PC-3 (cell line): ENCODE results near the gene RENBP. TPM values are rescaled to one million over a fixed set of nuclear protein-coding genes. Genes with fewer than 3 reads are reported as not detected.
A peak's percentile ranks its signal among the peaks of the same experiment; 100 is the strongest.

Experiments
- ATAC-seq: fragments of 200-7000 bp; cut with Tn5 transposase; 2 replicates; pipeline ENCODE4 v1.9.1; 2020; ENCODE audit warnings: mild to moderate bottlenecking, moderate library complexity
- BruUV-seq: library from RNA; stranded (reverse); fragments of 400-500 nt; replicated peaks from 2 replicates; lab custom pipeline; 2021; lab: Mats Ljungman, UMichigan
- CTCF ChIA-PET: fragments of 300-600 bp; sonication (Branson Sonifier 250); formaldehyde crosslinking; loops from one replicate; lab custom pipeline; 2022; ENCODE audit warnings: antibody characterized with exemption; lab: Charles Lee
- POLR2A ChIA-PET: fragments of 300-600 bp; sonication (Branson Sonifier 250); formaldehyde crosslinking; loops from one replicate; lab custom pipeline; 2022; ENCODE audit warnings: antibody characterized with exemption; ENCODE audit not compliant: unreplicated experiment; lab: Charles Lee
- DNase-seq: peaks from one replicate; pipeline ENCODE4 v3.0.0-alpha.2; 2015
- H2AFZ ChIP-seq: fragments of 300-600 bp; sonication (generic); 2 replicates; pipeline ENCODE4 v1.6.0; 2016; ENCODE audit warnings: antibody characterized with exemption, low read length
- H3F3A ChIP-seq: fragments of 300-600 bp; sonication (generic); one replicate; pipeline ENCODE4 v1.6.0; 2017; ENCODE audit warnings: antibody characterized with exemption, low read length, control low read depth, mild to moderate bottlenecking; ENCODE audit not compliant: unreplicated experiment
- H3K27ac ChIP-seq: fragments of 300-600 bp; sonication (generic); 2 replicates; pipeline ENCODE4 v1.5.1; 2016; ENCODE audit warnings: mild to moderate bottlenecking, low read length
- H3K27me3 ChIP-seq: fragments of 300-600 bp; sonication (generic); 2 replicates; pipeline ENCODE4 v1.6.1; 2016; ENCODE audit warnings: low read length, mixed read lengths
- H3K36me3 ChIP-seq: fragments of 300-600 bp; sonication (generic); 2 replicates; pipeline ENCODE4 v1.6.1; 2016; ENCODE audit warnings: low read depth, mixed run types, low read length, mixed read lengths
- H3K4me1 ChIP-seq: fragments of 300-600 bp; sonication (generic); 2 replicates; pipeline ENCODE4 v1.5.1; 2016; ENCODE audit warnings: low read length; ENCODE audit not compliant: insufficient read depth
- H3K4me2 ChIP-seq: fragments of 300-600 bp; sonication (generic); 2 replicates; pipeline ENCODE4 v1.6.0; 2016; ENCODE audit warnings: low read length
- H3K4me3 ChIP-seq: fragments of 300-600 bp; sonication (generic); 2 replicates; pipeline ENCODE4 v1.5.1; 2016; ENCODE audit warnings: mild to moderate bottlenecking, low read length, mixed read lengths
- H3K79me2 ChIP-seq: fragments of 300-600 bp; sonication (generic); 2 replicates; pipeline ENCODE4 v1.6.1; 2017; ENCODE audit warnings: low read length, mixed read lengths
- H3K9ac ChIP-seq: fragments of 300-600 bp; sonication (generic); 2 replicates; pipeline ENCODE4 v1.6.0; 2016; ENCODE audit warnings: mild to moderate bottlenecking, low read length
- H3K9me2 ChIP-seq: fragments of 300-600 bp; sonication (generic); replicated peaks from 2 replicates; pipeline ENCODE4 v1.6.1; 2016; ENCODE audit warnings: mixed run types, low read length, mixed read lengths
- H3K9me3 ChIP-seq: fragments of 300-600 bp; sonication (generic); 2 replicates; pipeline ENCODE4 v1.6.1; 2016; ENCODE audit warnings: low read length, mixed read lengths
- H4K20me1 ChIP-seq: fragments of 300-600 bp; sonication (generic); 2 replicates; pipeline ENCODE4 v1.6.1; 2016; ENCODE audit warnings: low read length, mixed read lengths
- EZH2 ChIP-seq: fragments of 300-600 bp; sonication (generic); IDR thresholded peaks from one replicate; pipeline ENCODE4 v1.6.1; 2017; ENCODE audit warnings: antibody characterized with exemption, mild to moderate bottlenecking, low read length; ENCODE audit not compliant: unreplicated experiment
- EZH2phosphoT487 ChIP-seq: fragments of 300-600 bp; sonication (generic); IDR thresholded peaks from 2 replicates; pipeline ENCODE4 v1.6.1; 2018; ENCODE audit warnings: mild to moderate bottlenecking, antibody characterized with exemption, low read length, borderline replicate concordance
- intact Hi-C: fragments of 100-400 bp; cut with micrococcal nuclease; formaldehyde crosslinking; loops from 2 replicates; pipeline ENCODE4 v1.9.0; 2023
- total RNA-seq: library from RNA; depleted of rRNA; stranded (reverse); fragments of >200 nt; gene quantifications from 2 replicates; pipeline ENCODE4 v1.2.3, GENCODE V29; 2014
- TF ChIP-seq, protein P1 (sequence below): fragments of 300-600 bp; sonication (generic); conservative IDR thresholded peaks from 2 replicates; pipeline ENCODE4 v1.5.1; 2017; ENCODE audit warnings: antibody characterized with exemption, low read depth, mild to moderate bottlenecking, low read length

The RENBP gene
- total RNA-seq, 1 experiment from 2014 or later = not detected

DNA sequence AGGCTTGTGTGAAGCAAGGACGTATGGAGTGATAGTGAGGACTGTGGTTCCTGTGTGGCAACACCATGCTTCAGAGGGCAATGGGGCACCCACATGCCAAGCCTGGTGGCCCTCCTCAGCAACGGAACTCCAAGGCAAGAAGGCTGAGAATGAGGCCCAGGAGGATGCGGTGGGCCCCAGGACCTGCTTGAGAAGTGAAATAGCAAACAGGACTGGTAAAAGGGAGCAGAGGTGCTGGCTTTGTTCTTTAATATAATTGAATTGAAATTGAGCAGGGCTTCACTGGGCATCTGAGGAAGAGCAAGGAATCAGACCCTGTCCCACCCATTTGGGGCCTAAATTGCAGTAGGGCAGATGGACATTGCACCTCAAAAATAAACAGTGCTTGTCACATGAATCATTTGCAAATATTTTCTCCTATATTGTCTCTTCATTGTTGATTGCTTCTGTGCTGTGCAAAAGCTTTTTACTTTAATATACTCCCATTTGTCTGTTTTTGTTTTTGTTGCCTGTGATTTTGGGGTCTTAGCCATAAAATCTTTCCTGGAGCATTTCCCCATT is 30.4 kb upstream of the RENBP start:
- no peak overlapping the region for H3K27ac ChIP-seq
- CTCF ChIA-PET = interaction anchor here (0.7 kb wide), 1 partner anchor 41 kb away, joined by 5 read pairs; no protein-coding TSS in a partner anchor

DNA sequence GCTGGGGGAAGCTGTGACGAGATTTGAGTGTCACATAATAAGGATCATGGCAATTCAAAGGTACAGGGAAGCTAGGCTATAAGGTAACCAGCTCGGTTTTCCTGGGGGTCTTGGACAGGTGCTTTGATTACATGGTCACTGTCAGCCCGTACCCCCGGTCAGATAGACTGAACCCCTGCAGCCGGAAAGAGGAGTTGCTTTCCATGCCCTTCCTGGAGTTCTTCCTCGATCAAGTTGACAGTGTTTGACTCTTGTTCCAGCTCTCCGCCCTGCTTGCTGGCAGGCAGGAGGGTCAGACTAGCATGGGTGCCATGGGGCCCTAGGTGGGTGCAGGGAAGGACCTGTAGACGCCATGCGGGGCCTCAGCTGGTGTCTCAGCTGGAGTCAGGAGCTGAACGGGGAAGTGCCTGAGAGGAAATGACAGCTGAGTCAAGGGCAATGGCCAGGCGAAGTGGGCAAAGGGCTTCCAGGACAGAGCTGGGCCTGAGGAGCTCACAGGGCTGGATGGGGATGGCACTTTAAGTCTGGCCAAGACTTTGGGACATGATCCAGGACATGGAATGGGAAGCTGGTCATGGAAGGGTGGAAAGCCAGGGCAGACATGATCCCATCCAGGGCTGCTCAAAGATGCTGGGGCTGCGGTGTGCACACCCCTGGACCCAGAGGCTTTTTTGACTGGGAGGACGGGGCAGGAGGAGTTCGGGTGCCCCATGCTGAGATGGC is 29.7 kb upstream of the RENBP start:
- no peak for TF ChIP-seq EZH2phosphoT487
- TF ChIP-seq EZH2 = no peak
- TF ChIP-seq, protein P1, sequence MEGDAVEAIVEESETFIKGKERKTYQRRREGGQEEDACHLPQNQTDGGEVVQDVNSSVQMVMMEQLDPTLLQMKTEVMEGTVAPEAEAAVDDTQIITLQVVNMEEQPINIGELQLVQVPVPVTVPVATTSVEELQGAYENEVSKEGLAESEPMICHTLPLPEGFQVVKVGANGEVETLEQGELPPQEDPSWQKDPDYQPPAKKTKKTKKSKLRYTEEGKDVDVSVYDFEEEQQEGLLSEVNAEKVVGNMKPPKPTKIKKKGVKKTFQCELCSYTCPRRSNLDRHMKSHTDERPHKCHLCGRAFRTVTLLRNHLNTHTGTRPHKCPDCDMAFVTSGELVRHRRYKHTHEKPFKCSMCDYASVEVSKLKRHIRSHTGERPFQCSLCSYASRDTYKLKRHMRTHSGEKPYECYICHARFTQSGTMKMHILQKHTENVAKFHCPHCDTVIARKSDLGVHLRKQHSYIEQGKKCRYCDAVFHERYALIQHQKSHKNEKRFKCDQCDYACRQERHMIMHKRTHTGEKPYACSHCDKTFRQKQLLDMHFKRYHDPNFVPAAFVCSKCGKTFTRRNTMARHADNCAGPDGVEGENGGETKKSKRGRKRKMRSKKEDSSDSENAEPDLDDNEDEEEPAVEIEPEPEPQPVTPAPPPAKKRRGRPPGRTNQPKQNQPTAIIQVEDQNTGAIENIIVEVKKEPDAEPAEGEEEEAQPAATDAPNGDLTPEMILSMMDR = no peak
- no TSS peak for BruUV-seq
- POLR2A ChIA-PET = no interaction called here
- peak overlapping the region; percentile 85 for H3K4me3 ChIP-seq
- no peak overlapping the region for H3K27ac ChIP-seq
- H3K27me3 ChIP-seq = no peaks in the 10 kb centered on the region
- H3K79me2 ChIP-seq = peaks cover 42% of the 10 kb centered on the region
- intact Hi-C loops = loop anchor here (10.0 kb wide), 1 partner anchor 401 kb away; the partner anchor contains the start of genes EMD and FLNA
- no peaks in the 10 kb centered on the region for H3K36me3 ChIP-seq
- H3F3A ChIP-seq = peaks cover 6% of the 10 kb centered on the region
- no peaks in the 10 kb centered on the region for H3K9me2 ChIP-seq
- H3K4me2 ChIP-seq = peak overlapping the region; percentile 96
- no peak overlapping the region for H2AFZ ChIP-seq
- peaks cover 12% of the 10 kb centered on the region for H3K4me1 ChIP-seq
- CTCF ChIA-PET = no interaction called here
- H3K9ac ChIP-seq = 0 out of 2 replicates have a peak overlapping the region, but pooled peaks have one; percentile 100
- DNase-seq (no peak), ATAC-seq (no peak)
- H4K20me1 ChIP-seq = peaks cover 7% of the 10 kb centered on the region
- no peaks in the 10 kb centered on the region for H3K9me3 ChIP-seq

More for the DNA sequence above, 30.4 kb upstream of the RENBP start:
- Histone ChIP-seq H4K20me1 (peaks cover under 1% of the 10 kb centered on the region), H2AFZ (no peak overlapping the region), H3F3A (peaks cover 6% of the 10 kb centered on the region), H3K4me3 (no peak overlapping the region), H3K9me2 (no peaks in the 10 kb centered on the region), H3K9me3 (no peaks in the 10 kb centered on the region), H3K36me3 (no peaks in the 10 kb centered on the region), H3K4me2 (0 out of 2 replicates have a peak overlapping the region, but pooled peaks have one; percentile 96), H3K27me3 (no peaks in the 10 kb centered on the region), H3K79me2 (peaks cover 36% of the 10 kb centered on the region), H3K9ac (no peak overlapping the region), H3K4me1 (peaks cover 12% of the 10 kb centered on the region)
- ATAC-seq (no peak), DNase-seq (no peak)
- POLR2A ChIA-PET = no interaction called here
- no TSS peak for BruUV-seq
- TF ChIP-seq, protein P1 = no peak
- TF ChIP-seq EZH2 = no peak
- no peak for TF ChIP-seq EZH2phosphoT487
- intact Hi-C loops = loop anchor here (10.0 kb wide), 1 partner anchor 400 kb away; the partner anchor contains the start of genes EMD and FLNA
